KG1 (cell line): Measurements from ENCODE around the gene C19orf38.
A peak's percentile ranks its signal among the peaks of the same experiment; 100 is the strongest.
"Not testable (repeated sequence)": the region's sequence is repeated elsewhere in the genome, so short reads cannot be mapped to it uniquely, and the experiment has no call there.

ENCODE experiments used
- DNase-seq: peaks from one replicate; lab custom pipeline; 2025; lab: John Stamatoyannopoulos, UW

The C19orf38 gene

DNA sequence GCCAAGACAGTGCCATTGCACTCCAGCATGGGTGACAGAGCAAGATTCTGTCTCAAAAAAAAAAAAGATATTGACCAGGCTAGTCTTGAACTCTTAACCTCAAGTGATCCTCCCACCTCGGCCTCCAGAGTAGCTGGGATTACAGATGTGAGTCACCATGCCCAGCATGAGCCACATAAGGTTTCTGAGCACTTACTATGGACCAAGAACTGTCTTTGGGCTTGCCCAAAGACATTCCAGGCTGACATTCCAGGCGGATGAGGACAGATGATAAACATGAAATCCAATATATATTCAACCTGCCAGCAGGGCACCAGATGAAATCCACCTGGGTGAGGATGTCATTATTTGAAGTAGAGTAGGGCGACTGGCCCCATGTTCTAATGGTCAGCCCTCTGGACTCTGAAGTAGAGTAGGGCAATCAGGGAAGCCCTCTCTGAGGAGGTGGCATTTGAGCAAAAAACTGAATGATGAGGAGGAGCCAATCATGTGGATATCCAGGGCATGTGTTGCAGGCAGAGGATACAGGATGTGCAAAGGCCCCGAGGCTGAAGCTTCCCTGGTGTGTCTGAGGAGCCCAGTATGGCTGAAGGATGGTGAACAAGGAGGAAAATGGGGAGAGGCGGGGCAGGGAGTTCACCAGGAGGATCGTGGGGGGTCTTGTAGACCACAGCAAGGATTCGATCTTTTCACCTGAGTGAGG is 4.0 kb downstream of the C19orf38 start:
- DNase-seq: no peak

DNA sequence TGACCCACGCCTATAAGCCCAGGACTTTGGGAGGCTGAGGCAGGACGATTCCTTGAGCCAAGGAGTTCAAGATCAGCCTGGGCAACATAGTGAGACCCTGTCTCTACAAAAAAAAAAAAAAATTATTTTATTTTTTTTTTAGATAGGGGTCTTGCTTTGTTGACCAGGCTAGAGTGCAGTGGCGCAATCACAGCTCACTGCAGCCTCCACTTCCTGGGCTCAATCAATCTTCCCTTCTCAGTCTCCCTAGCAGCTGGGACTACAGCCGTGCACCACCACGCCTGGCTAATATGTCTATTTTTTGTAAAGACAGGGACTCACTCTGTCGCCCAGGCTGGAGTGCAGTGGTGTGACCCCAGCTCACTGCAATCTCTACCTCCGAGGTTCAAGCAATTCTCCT is 4.7 kb downstream of the C19orf38 start:
- DNase-seq: no peak

DNA sequence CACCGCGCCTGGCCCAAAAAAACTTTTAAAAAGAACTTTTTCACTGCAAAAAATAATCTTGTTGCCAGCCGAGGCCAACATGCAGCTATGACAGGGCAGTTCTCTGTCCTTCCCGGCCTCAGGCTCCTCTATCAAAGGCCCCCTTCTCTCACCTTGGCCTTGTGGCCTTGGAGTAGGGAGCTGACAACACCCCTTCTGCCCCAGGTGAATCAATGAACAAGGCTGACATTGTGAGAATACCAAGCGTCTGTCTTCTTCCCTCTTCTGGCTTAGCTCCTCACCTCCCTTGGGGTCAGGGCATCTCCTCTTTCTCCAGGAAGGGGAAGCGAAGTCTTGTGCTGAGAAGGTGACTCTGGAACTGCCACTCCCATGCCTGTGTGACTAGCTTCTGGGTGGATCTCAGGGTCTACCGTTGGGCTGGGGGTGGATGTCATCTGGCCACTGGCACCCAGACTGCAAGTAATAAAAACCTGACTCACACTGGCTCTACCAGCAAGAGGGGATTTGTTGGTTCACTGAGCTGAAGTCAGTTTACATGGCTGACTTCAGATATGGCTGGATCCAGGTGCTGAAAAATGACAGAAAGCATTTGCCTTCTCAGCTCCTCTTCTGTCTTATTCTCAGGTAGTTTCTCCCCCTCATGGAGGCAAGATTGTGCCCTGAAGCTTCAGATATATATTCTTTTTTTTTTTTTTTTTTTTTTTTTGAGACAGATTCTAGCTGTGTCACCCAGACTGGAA is 6.3 kb downstream of the C19orf38 start:
- DNase-seq: no peak

DNA sequence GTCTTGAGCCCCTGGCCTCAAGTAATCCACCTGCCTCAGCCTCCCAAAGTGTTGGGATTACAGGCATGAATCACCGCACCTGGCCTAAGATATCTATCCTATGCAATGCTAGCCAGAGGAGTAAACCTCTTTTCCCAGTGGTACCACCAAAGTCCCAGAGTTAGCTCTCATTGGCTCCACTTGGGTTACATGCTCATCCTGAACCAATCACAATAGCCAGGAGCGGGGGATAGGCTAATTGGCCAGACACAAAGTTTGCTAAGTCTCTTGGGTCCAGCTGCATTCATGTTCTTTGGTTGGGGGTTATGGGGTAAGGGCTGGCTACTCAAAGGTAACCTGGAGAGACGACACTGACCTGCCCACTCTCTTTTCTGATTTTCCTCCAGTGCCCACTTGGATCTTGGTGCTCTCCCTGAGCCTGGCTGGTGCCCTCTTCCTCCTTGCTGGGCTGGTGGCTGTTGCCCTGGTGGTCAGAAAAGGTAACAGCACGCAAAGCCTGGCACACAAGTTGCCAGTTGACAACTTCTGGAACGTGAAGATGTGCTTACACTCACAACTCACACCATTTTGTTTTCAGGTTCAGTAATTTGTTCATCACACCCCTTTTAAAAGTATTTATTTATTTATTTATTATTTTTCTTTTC is 7.8 kb downstream of the C19orf38 start:
- no peak for DNase-seq

DNA sequence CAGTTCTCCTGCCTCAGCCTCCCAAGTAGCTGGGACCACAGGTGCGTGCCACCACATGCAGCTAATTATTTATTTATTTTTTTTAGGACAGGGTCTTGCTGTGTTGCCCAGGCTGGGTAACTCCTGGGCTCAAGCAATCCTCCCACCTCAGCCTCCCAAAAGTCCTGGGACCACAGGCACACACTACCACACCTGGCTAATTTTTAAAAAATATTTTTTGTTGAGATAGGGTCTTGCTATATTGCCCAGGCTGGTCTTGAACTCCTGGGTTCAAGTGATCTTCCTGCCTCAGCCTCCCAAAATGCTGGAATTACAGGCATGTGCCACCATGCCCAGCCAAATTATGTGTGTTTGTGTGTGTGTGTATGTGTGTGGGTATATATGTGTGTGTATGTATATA is 8.7 kb downstream of the C19orf38 start:
- DNase-seq: not testable (repeated sequence)

DNA sequence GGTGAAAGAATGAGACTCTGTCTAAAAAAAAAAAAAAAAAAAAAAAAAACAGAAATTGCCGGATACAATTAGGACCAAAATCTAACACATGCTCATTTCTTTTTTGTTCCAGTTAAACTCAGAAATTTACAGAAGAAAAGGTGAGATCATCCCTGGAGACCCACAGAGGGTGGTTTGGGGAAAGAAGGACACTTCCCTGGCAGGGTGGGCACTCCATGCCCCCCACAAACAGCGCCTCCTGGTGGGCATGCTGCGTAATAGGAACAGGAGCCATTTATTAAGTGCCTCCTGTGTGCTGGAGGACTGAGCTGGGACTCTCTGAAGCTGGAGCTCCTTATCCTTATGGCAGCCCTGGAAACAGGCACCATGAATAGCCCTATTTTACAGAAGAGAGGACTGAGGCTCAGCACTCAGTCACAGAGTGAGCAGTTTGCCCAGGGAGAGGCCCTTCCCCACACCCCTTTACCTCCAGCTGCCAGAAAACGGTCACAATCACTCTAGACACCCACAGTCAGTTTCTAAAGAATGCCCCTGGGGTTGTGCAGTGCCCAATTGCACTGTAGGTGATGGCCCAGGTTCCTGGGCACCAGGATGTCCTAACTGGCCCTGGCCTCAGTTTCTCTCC is 10.1 kb downstream of the C19orf38 start:
- DNase-seq: no peak

DNA sequence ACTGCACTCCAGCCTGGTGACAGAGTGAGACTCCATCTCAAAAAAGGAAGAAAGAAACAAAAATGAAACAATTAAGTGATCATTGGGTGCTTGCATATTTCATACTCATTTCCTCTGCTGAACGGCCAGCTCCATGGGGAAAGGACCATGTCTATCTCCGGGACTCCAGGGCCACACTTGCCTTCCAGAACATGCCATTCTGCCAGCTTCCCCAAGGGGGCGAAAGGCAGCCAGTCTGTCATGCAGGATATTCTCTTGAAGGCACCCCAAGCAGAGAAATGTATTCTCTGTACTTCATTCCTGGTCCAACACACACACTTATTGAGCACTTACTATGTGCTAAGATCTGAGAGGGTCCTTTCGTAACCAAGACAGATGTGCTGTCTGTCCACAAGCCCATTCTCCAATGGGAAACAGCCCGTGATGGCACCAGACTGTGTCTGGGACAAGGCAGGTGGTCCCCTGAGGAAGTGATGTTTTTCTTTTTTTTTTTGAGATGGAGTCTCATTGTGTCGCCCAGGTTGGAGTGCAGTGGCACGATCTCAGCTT is 13.0 kb downstream of the C19orf38 start:
- no peak for DNase-seq

DNA sequence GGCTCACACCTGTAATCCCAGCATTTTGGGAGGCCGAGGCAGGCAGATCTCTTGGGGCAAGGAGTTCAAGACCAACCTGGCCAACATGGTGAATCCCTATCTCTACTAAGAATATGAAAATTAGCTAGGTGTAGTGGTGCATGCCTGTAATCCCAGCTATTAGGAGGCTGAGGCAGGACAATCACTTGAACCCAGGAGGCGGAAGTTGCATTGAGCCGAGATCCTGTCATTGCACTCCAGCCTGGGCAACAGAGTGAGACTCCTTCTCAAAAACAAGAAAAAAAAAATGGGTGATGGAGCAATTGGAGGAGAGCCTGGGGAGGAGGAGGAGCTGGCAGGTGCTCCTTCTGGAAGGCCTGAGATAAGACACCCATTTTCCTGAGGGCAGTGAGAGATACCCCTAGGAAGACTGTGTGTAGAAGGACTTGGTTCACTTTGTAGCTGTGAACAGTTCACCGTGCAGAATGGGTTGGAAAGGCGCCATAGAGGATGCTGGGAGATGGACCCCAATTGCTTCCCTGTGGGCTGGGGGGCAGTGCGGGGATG is 14.4 kb downstream of the C19orf38 start:
- no peak for DNase-seq

DNA sequence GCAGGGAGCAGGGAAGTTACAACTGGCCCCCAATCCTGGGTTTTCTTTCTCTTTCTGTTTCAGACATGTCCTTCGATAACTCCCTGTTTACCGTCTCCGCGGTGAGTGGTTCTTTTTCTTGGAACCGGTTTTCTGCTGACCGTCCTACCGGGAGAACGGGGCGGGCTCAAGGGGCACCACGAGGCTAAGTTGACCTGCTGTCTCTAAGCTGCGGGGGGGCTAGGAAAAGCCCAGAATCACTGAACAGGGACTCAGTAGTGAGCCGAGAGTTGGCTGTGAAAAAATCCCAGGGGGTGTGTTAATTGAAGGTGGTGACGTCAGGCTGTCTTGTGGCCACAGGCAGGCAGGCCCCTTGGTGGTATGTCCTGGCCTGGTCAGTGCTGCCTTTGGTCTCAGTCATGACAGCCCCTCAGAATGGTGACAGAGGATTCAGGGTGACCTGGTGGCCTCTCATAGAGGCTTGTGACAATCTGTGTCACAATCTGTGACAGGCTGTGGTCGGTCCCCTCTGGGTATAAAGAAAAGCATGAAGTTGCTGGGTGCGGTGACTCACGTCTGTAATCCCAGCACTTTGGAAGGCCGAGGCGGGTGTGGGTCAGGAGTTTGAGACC is 15.0 kb downstream of the C19orf38 start:
- DNase-seq: no peak

DNA sequence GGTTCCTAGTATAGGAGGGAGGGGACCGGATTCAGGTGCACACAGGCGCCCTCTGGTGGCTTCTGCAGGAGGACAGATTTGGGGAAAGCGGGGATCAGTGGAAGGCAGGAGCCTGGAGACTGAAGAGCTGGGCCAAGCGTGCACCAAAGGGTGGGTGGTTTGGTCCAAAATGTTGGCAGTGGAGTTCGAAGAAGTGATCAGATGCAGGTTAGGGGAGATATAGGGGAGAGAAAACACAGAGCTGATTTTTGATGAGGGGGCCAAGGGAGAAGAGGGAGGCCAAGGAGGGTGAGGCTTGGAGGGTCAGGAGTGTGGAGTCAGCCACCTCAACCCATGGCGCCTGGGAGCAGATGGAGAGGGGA is 16.3 kb downstream of the C19orf38 start:
- DNase-seq: no peak

DNA sequence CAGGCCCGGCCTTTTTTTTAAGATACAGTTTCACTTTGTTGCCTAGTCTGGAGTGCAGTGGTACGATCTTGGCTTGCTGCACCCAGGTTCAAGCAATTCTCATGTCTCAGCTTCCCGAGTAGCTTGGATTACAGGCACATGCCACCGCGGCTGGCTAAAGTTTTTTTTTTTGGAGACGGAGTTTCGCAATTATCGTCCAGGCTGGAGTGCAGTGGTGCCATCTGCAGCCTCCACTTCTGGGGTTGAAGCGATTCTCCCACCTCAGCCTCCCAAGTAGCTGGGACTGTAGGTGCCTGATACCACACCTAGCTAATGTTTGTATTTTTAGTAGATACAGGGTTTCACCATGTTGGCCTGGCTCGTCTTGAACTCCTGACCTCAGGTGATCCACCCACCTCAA is 18.3 kb downstream of the C19orf38 start:
- DNase-seq: no peak

DNA sequence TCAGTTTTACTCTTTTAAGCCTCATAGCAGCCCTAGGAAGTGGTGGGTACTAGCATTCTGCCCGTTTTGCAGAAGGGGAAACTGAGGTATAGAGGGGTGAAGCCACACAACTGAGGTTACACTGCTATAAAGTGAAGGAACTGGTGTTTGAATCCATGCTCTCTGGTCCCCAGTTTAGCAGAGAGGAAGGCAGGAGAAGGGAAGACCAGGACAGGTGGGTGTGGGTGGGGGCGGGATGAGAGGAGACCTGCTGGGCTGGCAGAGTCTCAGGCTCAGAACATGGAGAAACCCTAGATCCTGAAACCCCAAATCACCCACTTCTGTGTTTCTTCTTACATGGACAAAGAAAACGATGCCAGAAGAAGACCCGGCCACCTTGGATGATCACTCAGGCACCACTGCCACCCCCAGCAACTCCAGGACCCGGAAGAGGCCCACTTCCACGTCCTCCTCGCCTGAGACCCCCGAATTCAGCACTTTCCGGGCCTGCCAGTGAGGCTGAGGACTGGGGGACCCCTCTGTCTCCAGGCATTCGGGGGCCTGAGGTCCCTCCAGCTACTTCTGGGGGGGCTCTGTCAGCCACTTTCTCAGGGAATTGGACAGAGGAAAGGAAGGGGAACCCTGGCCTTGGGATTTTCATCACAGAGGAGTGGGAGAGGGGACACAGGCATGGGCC is 20.8 kb downstream of the C19orf38 start:
- no peak for DNase-seq

DNA sequence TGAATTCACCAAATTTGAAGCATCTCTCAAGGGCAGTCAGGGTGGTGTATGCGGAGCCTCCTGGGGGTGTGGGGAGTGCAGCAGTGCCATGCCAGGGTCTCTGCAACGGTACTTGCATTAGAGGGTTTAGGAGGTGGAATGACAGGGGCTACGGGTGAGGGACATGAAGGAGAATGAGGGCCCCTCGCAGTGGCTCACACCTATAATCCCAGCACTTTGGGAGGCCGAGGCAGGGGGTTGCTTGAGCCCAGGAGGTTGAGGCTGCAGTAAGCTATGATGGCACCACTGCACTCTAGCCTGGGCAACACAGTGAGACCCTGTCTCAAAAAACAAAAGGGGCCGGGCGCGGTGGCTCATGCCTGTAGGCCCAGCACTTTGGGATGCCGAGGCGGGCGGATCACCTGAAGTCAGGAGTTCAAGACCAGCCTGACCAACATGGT is 21.7 kb downstream of the C19orf38 start:
- DNase-seq: not testable (repeated sequence)

DNA sequence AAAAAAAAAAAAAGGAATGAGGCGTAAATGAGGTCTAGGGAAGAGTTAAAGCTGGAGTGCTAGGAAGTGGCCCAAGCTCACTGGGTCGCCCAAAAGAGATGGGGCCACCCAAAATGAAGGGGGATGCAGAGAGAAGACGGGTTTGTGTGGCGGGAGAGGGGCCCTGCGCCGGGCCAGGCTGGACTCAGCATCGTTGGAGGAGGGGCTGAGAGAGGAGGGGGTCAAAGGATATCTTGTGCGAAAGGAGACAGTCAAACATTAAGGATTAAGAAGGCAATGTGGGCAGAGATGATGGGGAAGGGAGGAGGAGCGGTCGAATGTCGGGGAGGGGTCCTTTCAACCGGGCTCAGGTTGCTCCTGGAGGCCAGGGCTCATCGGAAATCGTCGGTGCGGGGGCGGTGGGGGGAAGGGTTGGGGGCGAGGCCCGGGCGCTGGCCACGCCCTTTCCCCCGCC is 22.3 kb downstream of the C19orf38 start:
- no peak for DNase-seq

DNA sequence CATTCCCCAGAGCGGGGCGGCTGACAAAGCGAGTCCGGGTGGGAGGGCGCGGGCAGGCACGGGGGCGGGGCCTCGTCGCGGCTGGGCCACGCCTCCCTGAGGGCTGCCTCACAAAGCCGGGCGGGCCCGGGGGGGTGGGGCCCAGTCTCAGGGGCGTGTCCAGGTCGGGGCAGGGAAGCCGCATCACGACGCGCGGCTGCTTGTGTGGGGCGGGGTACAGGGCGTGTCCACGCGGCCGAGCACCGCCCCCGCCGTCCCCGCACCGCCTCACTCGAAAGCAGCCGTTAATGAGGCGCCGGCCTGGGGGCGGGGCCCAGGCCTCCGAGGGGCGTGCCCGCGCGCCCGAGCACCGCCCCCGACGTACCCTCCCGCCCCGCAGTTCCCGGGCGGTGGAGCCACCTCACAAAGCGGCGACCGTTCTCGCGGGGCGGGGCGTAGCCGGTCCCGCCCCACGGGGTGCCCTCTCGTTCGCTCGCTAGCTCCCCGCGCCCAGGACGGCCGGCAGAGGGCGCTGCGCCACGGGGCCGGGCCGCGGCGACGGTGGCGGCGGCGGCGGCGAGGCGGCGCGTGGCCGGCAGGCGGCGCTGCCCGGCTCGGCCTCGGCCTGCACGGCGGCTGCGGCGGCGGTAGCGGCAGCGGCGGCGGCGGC is 22.9 kb downstream of the C19orf38 start, which contains the start of gene CARM1:
Gene CARM1 (plus strand): TSS at position 599 of the 649 bp plus-strand sequence. CDS start 150 bp downstream, outside the sequence.
- peak; percentile 99 for DNase-seq

DNA sequence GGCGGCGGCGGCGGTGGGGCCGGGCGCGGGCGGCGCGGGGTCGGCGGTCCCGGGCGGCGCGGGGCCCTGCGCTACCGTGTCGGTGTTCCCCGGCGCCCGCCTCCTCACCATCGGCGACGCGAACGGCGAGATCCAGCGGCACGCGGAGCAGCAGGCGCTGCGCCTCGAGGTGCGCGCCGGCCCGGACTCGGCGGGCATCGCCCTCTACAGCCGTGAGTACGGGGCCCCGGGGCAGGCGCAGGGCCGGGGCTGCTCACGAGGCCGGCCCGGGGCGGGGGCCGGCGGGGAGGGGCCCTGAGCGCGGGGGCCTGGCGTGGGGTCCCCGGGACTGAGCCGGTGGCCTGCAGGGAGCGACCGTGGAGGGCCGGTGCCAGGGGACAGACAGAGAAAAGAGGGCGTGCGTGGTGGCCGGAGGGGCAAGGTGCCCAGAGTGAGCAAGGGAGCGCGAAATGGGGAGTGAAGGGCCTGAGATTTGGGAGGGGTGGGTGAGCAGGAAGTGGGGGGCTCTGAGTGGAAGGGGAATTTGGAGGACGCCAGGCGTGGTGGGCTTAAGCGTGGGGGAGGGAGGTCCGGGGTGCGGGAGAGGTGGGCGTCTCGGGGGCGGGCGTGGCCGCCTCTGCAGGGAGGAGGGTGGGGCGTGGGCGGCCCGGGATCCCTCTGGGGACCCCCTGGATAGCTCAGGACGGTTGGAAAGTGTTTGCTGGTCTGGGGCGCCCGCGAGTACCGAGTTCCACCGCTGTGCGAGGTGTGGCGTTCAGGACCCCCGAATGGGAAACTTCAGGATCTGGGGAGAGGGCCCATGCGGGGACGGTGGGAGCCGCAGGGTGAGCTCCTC is 23.7 kb downstream of the C19orf38 start:
- no peak for DNase-seq

DNA sequence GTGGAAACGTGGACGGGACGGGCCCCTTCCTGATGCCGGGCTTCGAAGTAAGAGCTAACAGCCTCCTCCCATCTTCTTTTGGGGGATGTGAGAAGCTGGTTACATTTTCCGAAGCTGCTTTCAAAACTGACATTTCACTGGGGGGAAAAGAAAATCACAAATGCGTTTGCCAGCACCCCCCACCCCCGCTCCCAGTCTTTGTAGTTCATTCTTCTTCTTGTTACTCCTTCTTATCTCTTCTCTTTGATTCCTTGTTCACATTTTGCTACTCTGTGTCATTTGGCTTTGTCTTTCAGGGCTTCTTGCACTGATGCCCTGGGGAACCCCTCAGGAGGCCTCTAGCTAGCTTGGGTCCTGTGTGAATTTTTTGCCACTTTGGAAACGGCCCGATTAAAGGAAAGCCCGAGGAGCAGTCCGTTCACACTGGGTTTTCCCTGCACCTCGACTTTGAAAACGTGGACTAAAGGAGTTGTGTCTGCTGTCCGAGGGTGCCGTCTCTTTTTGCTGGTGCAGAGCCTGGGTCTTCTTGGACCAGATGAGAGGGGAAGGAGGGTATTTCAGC is 24.4 kb downstream of the C19orf38 start:
- DNase-seq: no peak

DNA sequence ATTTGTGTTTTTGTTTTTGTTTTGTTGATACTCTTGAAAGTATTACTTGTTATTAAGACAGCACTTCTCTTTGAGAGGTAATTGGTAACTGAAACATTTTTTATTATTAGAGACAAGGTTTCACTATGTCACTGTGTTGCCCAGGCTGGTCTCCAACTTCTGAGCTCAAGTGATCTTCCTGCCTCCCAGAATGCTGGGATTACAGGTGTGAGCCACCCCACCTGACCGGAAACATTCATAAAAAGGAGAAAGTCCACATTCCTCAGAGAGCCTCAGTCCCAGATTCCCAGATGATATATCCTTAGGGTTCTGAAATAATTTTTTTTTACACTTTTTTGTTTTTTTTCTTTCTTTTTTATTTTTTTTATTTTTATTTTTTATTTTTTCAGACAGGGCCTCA is 25.8 kb downstream of the C19orf38 start:
- no peak for DNase-seq
